Hepatocyte (in vitro differentiated cells): ENCODE measurements around the gene RBFOX1. TPM values are rescaled to one million over a fixed set of nuclear protein-coding genes. Genes with fewer than 3 reads are reported as not detected.

Source experiments
- DNase-seq: peaks from one replicate; pipeline ENCODE4 v3.0.0-alpha.2; 2016; ENCODE audit warnings: low spot score
- H2AFZ ChIP-seq: fragments of 200-600 bp; sonication (generic); 2 replicates; pipeline ENCODE4 v1.6.0; 2016; ENCODE audit warnings: antibody characterized with exemption, mild to moderate bottlenecking
- H3K27ac ChIP-seq: fragments of 200-600 bp; sonication (generic); 2 replicates; pipeline ENCODE4 v1.5.1; 2016; ENCODE audit warnings: mild to moderate bottlenecking
- H3K27me3 ChIP-seq: fragments of 200-600 bp; sonication (generic); 2 replicates; pipeline ENCODE4 v1.6.1; 2016
- H3K36me3 ChIP-seq: fragments of 200-600 bp; sonication (generic); replicated peaks from 2 replicates; pipeline ENCODE4 v1.5.1; 2016; ENCODE audit warnings: low read depth; ENCODE audit not compliant: insufficient read depth
- H3K4me1 ChIP-seq: fragments of 200-600 bp; sonication (generic); 2 replicates; pipeline ENCODE4 v1.5.1; 2016; ENCODE audit warnings: mild to moderate bottlenecking, moderate library complexity; ENCODE audit not compliant: insufficient read depth
- H3K4me2 ChIP-seq: fragments of 200-600 bp; sonication (generic); 2 replicates; pipeline ENCODE4 v1.6.0; 2016
- H3K4me3 ChIP-seq: fragments of 200-600 bp; sonication (generic); 2 replicates; pipeline ENCODE4 v1.5.1; 2016; ENCODE audit warnings: mild to moderate bottlenecking
- H3K79me2 ChIP-seq: fragments of 200-600 bp; sonication (generic); 2 replicates; pipeline ENCODE4 v1.6.0; 2017; ENCODE audit warnings: mild to moderate bottlenecking
- H3K9me2 ChIP-seq: fragments of 200-600 bp; sonication (generic); replicated peaks from 2 replicates; pipeline ENCODE4 v1.6.0; 2017; ENCODE audit warnings: mild to moderate bottlenecking; ENCODE audit not compliant: insufficient read depth
- H3K9me3 ChIP-seq: fragments of 200-600 bp; sonication (generic); 2 replicates; pipeline ENCODE4 v1.5.1; 2016; ENCODE audit warnings: low read depth, mild to moderate bottlenecking
- H4K20me1 ChIP-seq: fragments of 200-600 bp; sonication (generic); 2 replicates; pipeline ENCODE4 v1.6.0; 2016; ENCODE audit warnings: mild to moderate bottlenecking; ENCODE audit not compliant: insufficient read depth, poor library complexity, severe bottlenecking
- EZH2 ChIP-seq: fragments of 200-600 bp; sonication (generic); IDR thresholded peaks from 2 replicates; pipeline ENCODE4 v1.6.1; 2016; ENCODE audit warnings: antibody characterized with exemption, mild to moderate bottlenecking, borderline replicate concordance
- EZH2phosphoT487 ChIP-seq: fragments of 200-600 bp; sonication (generic); IDR thresholded peaks from one replicate; pipeline ENCODE4 v1.6.1; 2018; ENCODE audit warnings: antibody characterized with exemption, mild to moderate bottlenecking, low read depth, moderate library complexity; ENCODE audit not compliant: unreplicated experiment, severe bottlenecking
- WGBS: methylation state at CpG from one replicate; pipeline ENCODE4 v1.1.6; 2016; ENCODE audit warnings: low lambda C conversion rate; ENCODE audit errors: missing lambda C conversion rate; 5-methylcytosine and 5-hydroxymethylcytosine counted together
- polyA plus RNA-seq: library from polyadenylated mRNA; unstranded; fragments of >200 nt; fragmentation: Nextera tagmentation; extraction: Ambion mirVana; gene quantifications from 2 replicates; pipeline ENCODE4 v1.2.1, GENCODE V29; 2016
- total RNA-seq: library from RNA; depleted of rRNA; stranded (reverse); fragments of >200 nt; gene quantifications from 2 replicates; pipeline ENCODE4 v1.2.3, GENCODE V29; 2014
- TF ChIP-seq, protein P1 (sequence below): fragments of 200-600 bp; sonication (generic); IDR thresholded peaks from 2 replicates; pipeline ENCODE4 v1.5.1; 2016; ENCODE audit warnings: antibody characterized with exemption, mild to moderate bottlenecking; ENCODE audit not compliant: poor library complexity

Gene RBFOX1
- total and polyA plus RNA-seq, 2 experiments from 2014 or later, result 1.00 to 1.2 TPM

DNA sequence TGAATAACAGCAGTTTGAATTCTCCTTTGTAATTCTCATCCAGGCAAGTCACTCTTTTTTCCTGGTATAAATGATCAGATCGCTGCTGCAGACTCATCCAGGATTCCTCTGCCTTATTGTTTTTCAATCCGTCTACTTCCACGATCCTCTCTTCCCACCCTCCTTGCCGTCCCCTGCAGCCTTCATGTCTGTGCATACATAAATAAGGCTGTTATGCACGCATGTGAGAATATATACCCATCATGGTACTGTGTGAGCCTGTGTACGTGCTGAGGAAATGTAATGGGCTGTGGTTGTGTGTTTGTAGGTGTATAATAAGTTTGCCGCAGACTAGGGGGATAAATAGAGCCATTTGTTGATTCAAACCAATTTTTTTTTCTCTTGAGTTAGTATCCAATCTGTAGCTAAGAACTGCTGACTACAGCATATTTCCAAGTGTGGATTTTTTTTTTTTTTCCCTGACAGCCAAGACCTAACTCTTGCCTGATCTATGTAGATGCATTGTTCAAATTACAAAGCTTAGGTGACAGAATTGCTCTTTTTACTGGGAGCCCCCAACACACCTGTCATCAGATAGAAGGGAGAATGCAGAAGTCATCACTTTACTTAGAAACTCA, 62.2 kb downstream of the RBFOX1 start:
- Histone ChIP-seq H3K4me2 (no peak overlapping the region), H2AFZ (no peak overlapping the region), H3K4me1 (no peaks in the 10 kb centered on the region), H3K27ac (no peak overlapping the region), H3K9me2 (no peaks in the 10 kb centered on the region), H3K27me3 (no peaks in the 10 kb centered on the region), H3K36me3 (no peaks in the 10 kb centered on the region), H4K20me1 (no peaks in the 10 kb centered on the region), H3K79me2 (no peaks in the 10 kb centered on the region), H3K4me3 (no peak overlapping the region), H3K9me3 (no peaks in the 10 kb centered on the region)
- DNase-seq, result no peak
- 79% methylated on average over 7 of the region's 7 CpGs for WGBS
- TF ChIP-seq, protein P1, sequence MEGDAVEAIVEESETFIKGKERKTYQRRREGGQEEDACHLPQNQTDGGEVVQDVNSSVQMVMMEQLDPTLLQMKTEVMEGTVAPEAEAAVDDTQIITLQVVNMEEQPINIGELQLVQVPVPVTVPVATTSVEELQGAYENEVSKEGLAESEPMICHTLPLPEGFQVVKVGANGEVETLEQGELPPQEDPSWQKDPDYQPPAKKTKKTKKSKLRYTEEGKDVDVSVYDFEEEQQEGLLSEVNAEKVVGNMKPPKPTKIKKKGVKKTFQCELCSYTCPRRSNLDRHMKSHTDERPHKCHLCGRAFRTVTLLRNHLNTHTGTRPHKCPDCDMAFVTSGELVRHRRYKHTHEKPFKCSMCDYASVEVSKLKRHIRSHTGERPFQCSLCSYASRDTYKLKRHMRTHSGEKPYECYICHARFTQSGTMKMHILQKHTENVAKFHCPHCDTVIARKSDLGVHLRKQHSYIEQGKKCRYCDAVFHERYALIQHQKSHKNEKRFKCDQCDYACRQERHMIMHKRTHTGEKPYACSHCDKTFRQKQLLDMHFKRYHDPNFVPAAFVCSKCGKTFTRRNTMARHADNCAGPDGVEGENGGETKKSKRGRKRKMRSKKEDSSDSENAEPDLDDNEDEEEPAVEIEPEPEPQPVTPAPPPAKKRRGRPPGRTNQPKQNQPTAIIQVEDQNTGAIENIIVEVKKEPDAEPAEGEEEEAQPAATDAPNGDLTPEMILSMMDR, result no peak
- TF ChIP-seq EZH2phosphoT487 (no peak), EZH2 (no peak)

DNA sequence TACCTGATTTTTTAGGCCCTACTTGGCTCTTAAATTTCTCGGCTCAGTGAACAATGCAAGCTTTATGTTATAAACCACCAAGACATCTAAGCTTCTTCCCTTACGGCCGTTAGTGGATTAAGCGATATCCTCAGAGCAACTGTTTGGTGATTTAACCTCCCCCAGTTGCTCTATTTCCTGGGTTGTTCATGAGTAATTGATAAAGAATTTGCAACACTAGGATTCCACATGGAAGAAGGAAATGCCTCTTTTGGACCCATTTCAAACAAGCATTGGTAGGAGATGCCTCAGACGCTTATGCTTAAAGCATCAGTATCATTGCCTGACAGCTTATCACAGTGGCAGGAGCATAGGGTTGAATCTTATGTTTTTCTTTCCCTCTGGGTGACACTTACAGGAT, 65.3 kb downstream of the RBFOX1 start:
- TF ChIP-seq EZH2phosphoT487, result no peak
- no peak for TF ChIP-seq EZH2
- TF ChIP-seq, protein P1, result no peak
- no peaks in the 10 kb centered on the region for H3K4me1 ChIP-seq
- no peaks in the 10 kb centered on the region for H3K79me2 ChIP-seq
- H2AFZ ChIP-seq, result no peak overlapping the region
- no peaks in the 10 kb centered on the region for H3K36me3 ChIP-seq
- 49% methylated on average over 5 of the region's 5 CpGs for WGBS
- peak; percentile 32 for DNase-seq
- no peaks in the 10 kb centered on the region for H4K20me1 ChIP-seq
- no peak overlapping the region for H3K4me2 ChIP-seq
- no peak overlapping the region for H3K27ac ChIP-seq
- H3K27me3 ChIP-seq, result no peaks in the 10 kb centered on the region
- H3K9me3 ChIP-seq, result no peaks in the 10 kb centered on the region
- H3K4me3 ChIP-seq, result no peak overlapping the region
- H3K9me2 ChIP-seq, result no peaks in the 10 kb centered on the region

DNA sequence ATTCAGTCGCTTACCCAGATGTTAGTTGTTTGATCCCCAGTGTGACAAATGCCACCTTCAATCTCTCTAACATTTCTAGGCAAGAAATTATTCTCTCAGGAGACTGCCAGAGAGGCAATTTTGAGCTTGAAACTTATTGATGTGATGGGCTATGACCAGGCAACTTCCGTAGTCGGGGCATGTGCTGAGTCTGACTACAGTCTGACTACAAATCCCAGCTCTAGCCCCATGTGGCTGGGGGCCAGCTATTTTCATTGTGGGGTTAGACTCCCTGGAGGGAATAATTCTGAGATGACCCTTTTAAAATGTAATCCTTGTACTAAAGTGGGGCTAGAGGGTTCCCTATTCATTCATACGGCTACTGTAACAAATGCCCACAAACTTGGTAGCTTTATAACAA, 65.9 kb downstream of the RBFOX1 start:
- Histone ChIP-seq H3K4me2 (no peak overlapping the region), H3K27me3 (no peaks in the 10 kb centered on the region), H3K9me2 (no peaks in the 10 kb centered on the region), H4K20me1 (no peaks in the 10 kb centered on the region), H2AFZ (no peak overlapping the region), H3K27ac (no peak overlapping the region), H3K36me3 (no peaks in the 10 kb centered on the region), H3K4me3 (no peak overlapping the region), H3K79me2 (no peaks in the 10 kb centered on the region), H3K4me1 (no peaks in the 10 kb centered on the region), H3K9me3 (no peaks in the 10 kb centered on the region)
- 93% methylated on average over 4 of the region's 4 CpGs for WGBS
- no peak for DNase-seq
- TF ChIP-seq EZH2 (no peak), EZH2phosphoT487 (no peak)
- TF ChIP-seq, protein P1, result no peak

DNA sequence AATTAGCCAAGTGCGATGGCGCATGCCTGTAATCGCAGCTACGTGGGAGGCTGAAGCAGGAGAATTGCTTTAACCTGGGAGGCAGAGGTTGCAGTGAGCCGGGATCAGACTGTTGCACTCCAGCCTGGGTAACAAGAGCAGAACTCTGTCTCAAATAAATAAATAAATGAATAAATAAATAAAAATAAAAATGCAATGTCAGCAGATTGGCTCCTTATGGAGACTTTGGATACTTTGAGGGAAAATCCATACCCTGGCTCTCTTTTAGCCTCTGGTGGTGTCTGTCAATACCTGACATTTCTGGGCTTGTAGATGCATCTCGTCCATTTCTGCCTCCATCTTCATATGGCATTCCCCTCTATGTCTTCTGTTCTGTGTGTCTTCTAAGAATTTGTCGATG, 66.7 kb downstream of the RBFOX1 start:
- WGBS, result 95% methylated on average over 7 of the region's 7 CpGs
- TF ChIP-seq, protein P1, result no peak
- TF ChIP-seq EZH2, result no peak
- no peak for TF ChIP-seq EZH2phosphoT487
- Histone ChIP-seq H3K27me3 (no peaks in the 10 kb centered on the region), H3K79me2 (no peaks in the 10 kb centered on the region), H3K4me3 (no peak overlapping the region), H4K20me1 (no peaks in the 10 kb centered on the region), H3K4me1 (no peaks in the 10 kb centered on the region), H2AFZ (no peak overlapping the region), H3K36me3 (no peaks in the 10 kb centered on the region), H3K9me2 (no peaks in the 10 kb centered on the region), H3K27ac (no peak overlapping the region), H3K9me3 (no peaks in the 10 kb centered on the region), H3K4me2 (no peak overlapping the region)
- DNase-seq, result no peak
